ENCODE data around the gene ZMYM3.

DNA sequence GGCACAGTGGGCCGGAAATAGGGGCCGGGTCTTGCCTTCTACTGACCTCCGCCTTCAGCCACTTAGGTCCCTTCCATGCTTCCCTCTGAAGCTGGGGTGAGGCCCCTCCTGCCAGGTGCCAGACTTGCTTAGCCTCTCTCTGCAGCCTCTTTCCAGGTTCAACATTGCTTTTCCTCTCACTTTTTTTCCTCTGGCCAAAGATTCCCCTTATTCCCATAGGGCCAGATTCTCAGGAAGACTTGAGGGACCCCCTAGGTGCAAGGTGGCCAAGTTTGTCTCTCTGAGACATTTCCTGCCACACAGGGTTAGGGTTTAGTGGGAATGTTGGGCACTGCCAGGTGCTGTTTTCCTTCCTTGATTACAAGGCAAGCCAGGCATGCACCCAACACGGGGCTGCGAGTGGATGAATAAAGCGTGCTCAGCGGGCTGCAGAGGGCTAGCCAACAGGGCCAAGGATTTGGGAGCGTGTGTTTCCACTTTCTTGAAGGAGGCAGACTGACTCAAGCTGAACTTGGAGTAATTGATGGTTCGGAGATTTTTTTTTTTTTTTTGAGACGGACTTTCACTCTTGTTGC lies 38.5 kb downstream of the ZMYM3 start:
- TF ChIP-seq, protein P1, sequence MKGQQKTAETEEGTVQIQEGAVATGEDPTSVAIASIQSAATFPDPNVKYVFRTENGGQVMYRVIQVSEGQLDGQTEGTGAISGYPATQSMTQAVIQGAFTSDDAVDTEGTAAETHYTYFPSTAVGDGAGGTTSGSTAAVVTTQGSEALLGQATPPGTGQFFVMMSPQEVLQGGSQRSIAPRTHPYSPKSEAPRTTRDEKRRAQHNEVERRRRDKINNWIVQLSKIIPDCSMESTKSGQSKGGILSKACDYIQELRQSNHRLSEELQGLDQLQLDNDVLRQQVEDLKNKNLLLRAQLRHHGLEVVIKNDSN (IDR thresholded peaks at IDR 0.05), result no peak
- TF ChIP-seq, protein P2, sequence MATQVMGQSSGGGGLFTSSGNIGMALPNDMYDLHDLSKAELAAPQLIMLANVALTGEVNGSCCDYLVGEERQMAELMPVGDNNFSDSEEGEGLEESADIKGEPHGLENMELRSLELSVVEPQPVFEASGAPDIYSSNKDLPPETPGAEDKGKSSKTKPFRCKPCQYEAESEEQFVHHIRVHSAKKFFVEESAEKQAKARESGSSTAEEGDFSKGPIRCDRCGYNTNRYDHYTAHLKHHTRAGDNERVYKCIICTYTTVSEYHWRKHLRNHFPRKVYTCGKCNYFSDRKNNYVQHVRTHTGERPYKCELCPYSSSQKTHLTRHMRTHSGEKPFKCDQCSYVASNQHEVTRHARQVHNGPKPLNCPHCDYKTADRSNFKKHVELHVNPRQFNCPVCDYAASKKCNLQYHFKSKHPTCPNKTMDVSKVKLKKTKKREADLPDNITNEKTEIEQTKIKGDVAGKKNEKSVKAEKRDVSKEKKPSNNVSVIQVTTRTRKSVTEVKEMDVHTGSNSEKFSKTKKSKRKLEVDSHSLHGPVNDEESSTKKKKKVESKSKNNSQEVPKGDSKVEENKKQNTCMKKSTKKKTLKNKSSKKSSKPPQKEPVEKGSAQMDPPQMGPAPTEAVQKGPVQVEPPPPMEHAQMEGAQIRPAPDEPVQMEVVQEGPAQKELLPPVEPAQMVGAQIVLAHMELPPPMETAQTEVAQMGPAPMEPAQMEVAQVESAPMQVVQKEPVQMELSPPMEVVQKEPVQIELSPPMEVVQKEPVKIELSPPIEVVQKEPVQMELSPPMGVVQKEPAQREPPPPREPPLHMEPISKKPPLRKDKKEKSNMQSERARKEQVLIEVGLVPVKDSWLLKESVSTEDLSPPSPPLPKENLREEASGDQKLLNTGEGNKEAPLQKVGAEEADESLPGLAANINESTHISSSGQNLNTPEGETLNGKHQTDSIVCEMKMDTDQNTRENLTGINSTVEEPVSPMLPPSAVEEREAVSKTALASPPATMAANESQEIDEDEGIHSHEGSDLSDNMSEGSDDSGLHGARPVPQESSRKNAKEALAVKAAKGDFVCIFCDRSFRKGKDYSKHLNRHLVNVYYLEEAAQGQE (IDR thresholded peaks at IDR 0.05; ENCODE audit: low read depth), result no peak
- no peak for TF ChIP-seq CEBPB (IDR thresholded peaks at IDR 0.05)
